HG03432 (cell line): ENCODE data around the gene OR1D5.
"Not testable (repeated sequence)": the region's sequence is repeated elsewhere in the genome, so short reads cannot be mapped to it uniquely, and the experiment has no call there.

Experiments used
- ATAC-seq: cut with Tn5 transposase; IDR thresholded peaks from one replicate; pipeline ENCODE4 v1.9.1; 2021; ENCODE audit warnings: mild to moderate bottlenecking, moderate library complexity; ENCODE audit not compliant: unreplicated experiment

Gene OR1D5

GRCh38 chr17:3032258-3033247 is 30.9 kb downstream of the OR1D5 start:
- ATAC-seq, result no peak

- not testable (repeated sequence) for ATAC-seq
These were observed 32.4 kb downstream of the OR1D5 start for GRCh38 chr17:3030852-3031470.

- ATAC-seq, result no peak
These were observed 33.3 kb downstream of the OR1D5 start for GRCh38 chr17:3030096-3030495.

GRCh38 chr17:3029213-3029913 is 34.0 kb downstream of the OR1D5 start:
- ATAC-seq, result no peak

GRCh38 chr17:3027786-3028532 is 35.4 kb downstream of the OR1D5 start:
- no peak for ATAC-seq

GRCh38 chr17:3026856-3027751 is 36.3 kb downstream of the OR1D5 start:
- no peak for ATAC-seq

GRCh38 chr17:3026125-3026855 is 37.1 kb downstream of the OR1D5 start:
- no peak for ATAC-seq

- ATAC-seq, result no peak
These were observed 37.8 kb downstream of the OR1D5 start for GRCh38 chr17:3025421-3026124.

- no peak for ATAC-seq
These were observed 39.1 kb downstream of the OR1D5 start for GRCh38 chr17:3024346-3024745.

- no peak for ATAC-seq
These were observed 41.2 kb downstream of the OR1D5 start for GRCh38 chr17:3022197-3022596.

GRCh38 chr17:3020381-3020780 is 43.0 kb downstream of the OR1D5 start:
- ATAC-seq, result no peak

- ATAC-seq, result no peak
These were observed 43.6 kb downstream of the OR1D5 start for GRCh38 chr17:3019761-3020160.

GRCh38 chr17:3017936-3018335 is 45.5 kb downstream of the OR1D5 start:
- ATAC-seq, result no peak

GRCh38 chr17:3015890-3016289 is 47.5 kb downstream of the OR1D5 start:
- no peak for ATAC-seq

- ATAC-seq, result no peak
These were observed 50.4 kb downstream of the OR1D5 start for GRCh38 chr17:3012926-3013581.
